HG03097 (cell line): Measurements from ENCODE around the gene SPDL1.
A peak's percentile ranks its signal among the peaks of the same experiment; 100 is the strongest.

Experiments used
- ATAC-seq: cut with Tn5 transposase; IDR thresholded peaks from one replicate; pipeline ENCODE4 v1.9.1; 2021; ENCODE audit not compliant: unreplicated experiment, low FRiP score

Gene SPDL1

GRCh38 chr5:169583424-169584220 is at the start of gene SPDL1:
Gene SPDL1, plus strand, starts transcription at chr5:169583773. Its CDS starts 4,644 bp downstream, at chr5:169588417.
- ATAC-seq, result peak; percentile 92

DNA sequence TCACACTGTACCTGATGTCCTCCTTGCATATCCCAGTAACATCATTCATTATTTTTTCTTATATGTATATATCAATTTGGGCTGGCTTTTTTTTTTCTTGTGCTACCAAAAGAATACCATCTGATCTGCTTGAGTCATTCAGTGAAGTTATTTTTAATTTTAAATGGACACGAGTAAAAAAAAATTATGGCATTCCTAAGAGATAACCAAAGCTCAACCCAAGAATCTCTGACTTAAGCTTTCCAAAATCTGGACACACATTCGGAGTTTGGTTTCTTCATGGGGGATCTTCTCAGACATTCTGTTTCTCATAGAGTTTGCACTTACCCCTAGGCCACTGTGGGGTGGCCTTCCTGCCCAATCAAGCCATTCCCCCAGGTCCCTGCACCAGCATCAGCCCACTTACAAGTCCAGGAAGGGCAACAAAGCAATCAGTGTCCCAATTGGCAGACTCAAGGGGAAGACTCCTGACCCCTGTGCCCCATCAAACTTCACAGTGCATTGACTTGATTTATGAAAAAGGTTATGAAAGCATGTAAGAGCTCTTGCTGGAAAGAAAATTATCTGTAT is 49.2 kb upstream of the SPDL1 start:
- no peak for ATAC-seq

GRCh38 chr5:169534939-169535338 is 48.6 kb upstream of the SPDL1 start:
- no peak for ATAC-seq

- no peak for ATAC-seq
Measured at GRCh38 chr5:169538944-169539343, 44.6 kb upstream of the SPDL1 start.

DNA sequence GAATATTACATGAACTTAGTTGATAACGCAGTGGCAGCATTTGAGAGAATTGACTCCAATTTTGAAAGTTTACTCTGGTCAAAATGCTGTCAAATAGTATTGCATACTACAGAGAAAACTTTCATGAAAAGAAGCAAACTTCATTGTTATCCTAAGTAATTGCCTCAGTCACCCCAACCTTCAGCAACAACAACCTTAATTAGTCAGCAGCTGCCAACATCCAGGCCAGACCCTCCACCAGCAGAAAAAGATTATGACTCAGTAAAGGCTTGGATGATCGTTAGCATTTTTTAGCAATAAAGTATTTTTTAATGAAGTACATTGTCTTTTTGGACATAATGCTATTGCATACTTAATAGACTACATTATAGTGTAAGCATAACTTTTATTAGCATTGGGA is 40.8 kb upstream of the SPDL1 start:
- no peak for ATAC-seq

DNA sequence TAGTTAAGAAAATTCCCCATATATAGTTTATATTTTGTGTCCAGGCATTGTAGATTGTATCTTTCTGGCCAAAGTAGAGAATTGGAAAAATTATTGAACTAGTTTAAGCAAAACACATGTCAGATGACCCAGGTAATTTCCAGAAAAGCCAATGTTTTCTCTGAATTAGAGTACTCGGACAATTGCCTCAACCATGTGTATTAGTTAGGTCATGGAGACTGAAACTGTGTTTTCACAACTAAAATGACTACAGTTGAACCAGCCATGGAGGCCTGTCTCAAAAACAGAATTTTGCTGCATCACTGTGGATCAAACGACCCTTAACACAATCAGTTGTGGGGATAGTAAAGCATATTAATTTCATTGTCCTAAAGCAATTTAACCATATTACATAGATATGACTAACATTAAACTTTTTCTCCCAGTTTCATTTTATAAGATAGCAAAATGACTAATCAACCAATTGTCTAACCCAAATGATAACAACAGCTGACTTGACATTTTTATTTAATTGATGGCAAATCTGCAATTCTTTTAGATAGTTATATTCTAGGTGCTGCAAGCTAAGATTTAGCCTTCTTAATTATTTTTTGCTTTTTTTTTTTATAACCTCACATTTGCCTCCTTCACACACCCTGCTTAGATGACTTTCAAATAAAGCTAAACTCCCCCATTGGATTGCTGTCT is 39.2 kb upstream of the SPDL1 start:
- no peak for ATAC-seq

DNA sequence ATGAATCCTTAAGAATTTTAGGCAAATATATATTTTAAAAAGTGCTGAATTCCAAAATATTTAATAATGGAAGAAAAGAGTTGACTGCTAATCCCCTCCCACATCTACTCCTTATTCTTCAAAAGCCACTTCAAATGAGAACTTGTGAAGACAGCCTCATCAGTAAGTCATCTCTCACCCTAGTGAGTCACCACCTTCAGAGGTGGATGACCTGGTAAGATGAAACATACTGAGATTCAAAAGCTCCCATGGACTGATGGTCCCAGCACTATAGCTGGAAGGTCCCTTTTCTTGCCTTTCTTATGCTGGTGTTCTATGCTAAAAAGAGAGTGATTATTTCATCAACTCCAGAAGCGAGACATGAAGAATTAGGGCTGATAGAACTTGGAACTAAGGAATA is 37.8 kb upstream of the SPDL1 start:
- no peak for ATAC-seq

GRCh38 chr5:169546346-169546745 is 37.2 kb upstream of the SPDL1 start:
- no peak for ATAC-seq

DNA sequence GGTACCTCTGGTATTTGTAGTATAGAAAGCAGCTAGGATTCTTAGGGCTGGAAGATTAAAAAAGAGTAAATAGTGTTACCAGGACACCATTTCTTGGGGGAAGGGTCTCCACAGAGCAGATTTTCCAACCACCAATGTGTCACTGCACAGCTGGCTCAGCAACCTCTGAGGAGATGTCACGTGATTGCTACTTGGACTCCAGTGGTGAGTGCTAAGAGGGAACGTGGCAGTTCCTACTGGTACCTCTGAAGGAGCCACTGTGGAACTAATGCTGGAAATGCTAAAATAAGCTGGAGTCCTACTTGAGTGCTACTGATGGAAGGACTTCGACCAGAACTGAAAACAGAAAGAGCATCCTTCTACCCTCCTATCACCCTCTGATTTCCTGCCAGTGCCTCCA is 36.1 kb upstream of the SPDL1 start:
- no peak for ATAC-seq

GRCh38 chr5:169548315-169548714 is 35.3 kb upstream of the SPDL1 start:
- no peak for ATAC-seq

- no peak for ATAC-seq
Measured at GRCh38 chr5:169549453-169550100, 34.0 kb upstream of the SPDL1 start.

GRCh38 chr5:169550227-169550626 is 33.3 kb upstream of the SPDL1 start:
- ATAC-seq, result no peak

DNA sequence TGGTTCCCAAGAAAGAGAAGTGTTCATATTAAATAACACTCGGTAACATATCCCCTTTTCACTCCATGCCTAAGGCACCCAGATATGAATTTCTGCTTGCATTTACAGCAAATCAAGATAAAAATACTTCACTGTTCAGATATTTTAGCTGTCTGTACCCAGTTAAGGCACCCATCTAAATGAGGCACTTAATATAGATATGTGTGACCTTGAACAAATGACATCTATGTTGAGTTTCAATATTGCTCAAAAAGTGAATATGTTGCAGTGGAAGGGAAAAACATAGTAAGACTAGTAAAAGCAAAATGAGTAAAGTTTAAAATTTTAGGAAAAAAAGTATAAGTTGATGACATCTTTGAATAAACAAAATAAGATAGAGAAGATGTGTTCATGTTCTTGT is 32.4 kb upstream of the SPDL1 start:
- ATAC-seq, result no peak

- ATAC-seq, result no peak
Measured at GRCh38 chr5:169551696-169552095, 31.9 kb upstream of the SPDL1 start.

GRCh38 chr5:169554251-169554650 is 29.3 kb upstream of the SPDL1 start:
- ATAC-seq, result no peak

DNA sequence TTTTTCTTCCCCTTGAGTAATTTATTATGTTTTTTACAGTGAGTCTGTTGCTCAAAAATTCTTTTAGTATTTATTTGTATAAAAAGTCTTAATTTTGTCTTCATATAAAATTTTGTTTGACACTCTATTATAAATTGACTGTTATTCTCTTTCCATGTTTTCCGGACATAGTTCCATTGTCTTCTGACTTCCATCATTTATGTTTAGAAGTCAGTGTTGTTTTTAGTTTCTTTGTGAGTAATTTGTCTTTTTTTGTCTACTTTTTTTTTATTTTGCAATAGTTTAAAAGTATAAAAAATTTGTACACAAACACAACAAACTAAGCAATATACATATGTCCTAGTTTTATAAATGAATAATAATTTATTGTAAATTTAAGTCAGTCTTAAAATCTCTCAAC is 25.7 kb upstream of the SPDL1 start:
- ATAC-seq, result no peak

DNA sequence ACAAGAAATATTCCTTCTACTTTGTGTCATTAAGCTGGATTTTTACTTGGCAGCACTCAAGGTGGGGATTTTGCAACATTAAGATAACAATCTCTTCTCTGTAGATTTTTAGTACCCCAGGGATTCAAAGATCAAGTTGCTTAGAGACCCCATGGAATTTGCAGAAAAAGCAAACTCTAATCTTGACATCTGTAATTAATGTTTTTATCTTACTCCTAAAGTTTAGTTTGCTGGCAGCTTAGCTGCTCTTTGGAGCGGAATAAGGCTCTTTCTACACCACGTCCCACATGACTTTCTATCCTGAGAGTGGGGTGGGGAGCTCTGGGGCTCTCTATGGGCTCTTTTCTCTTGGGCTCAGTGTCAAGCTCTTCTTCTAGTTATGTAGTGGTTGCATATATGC is 21.7 kb upstream of the SPDL1 start:
- ATAC-seq, result no peak

- no peak for ATAC-seq
Measured at GRCh38 chr5:169563369-169563768, 20.2 kb upstream of the SPDL1 start.

DNA sequence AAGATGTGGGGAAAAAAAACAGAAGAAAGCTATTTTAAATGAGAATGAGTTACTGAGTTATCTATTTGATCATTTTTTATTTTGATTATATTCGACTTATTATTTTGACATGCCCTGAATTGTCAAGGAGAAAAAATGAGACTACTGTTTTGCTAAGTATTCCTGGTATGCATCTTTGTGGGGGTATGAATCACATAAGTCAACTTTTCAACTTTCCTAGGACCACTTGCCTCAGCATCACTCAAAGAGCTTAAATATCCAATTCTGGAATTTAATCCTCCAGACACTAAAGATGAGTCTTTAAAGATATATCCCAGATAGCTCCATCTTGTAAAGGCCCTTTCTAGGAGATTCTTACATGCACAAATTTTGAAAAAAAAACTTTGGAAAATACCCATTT is 17.4 kb upstream of the SPDL1 start:
- ATAC-seq, result no peak

- no peak for ATAC-seq
Measured at GRCh38 chr5:169567079-169567478, 16.5 kb upstream of the SPDL1 start.

- ATAC-seq, result no peak
Measured at GRCh38 chr5:169569513-169569912, 14.1 kb upstream of the SPDL1 start.
